HepG2 (cell line): ENCODE measurements around the gene DOCK4. TPM values are rescaled to one million over a fixed set of nuclear protein-coding genes. Genes with fewer than 3 reads are reported as not detected.

Experiments
- ATAC-seq: fragments of 200-7000 bp; cut with Tn5 transposase; 3 replicates; pipeline ENCODE4 v1.9.1; 2020; ENCODE audit warnings: mild to moderate bottlenecking, moderate library complexity
- BruUV-seq: library from RNA; stranded (reverse); fragments of 400-500 nt; replicated peaks from 2 replicates; lab custom pipeline; 2021; lab: Mats Ljungman, UMichigan
- CTCF ChIA-PET: fragments of 300-600 bp; formaldehyde crosslinking; extraction: SDS; loops from one replicate; lab custom pipeline; 2021; ENCODE audit warnings: low total read pairs, inconsistent platforms, low intra/inter-chr PET ratio; lab: Yijun Ruan, JAX
- POLR2A ChIA-PET: fragments of 350-600 bp; sonication (Branson Sonifier 250); formaldehyde crosslinking; loops from one replicate; lab custom pipeline; 2020; ENCODE audit warnings: antibody characterized with exemption, inconsistent platforms; lab: Yijun Ruan, JAX
- DNase-seq: peaks from one replicate; pipeline ENCODE4 v3.0.0-alpha.2; 2015; ENCODE audit warnings: low spot score
- FAIRE-seq: peaks from 3 replicates; lab custom pipeline; 2011; peaks lifted over from hg19 to GRCh38; lab: Jason Lieb, UNC
- H2AFZ ChIP-seq: one replicate; pipeline ENCODE4 v1.6.1; 2011; ENCODE audit warnings: low read length, inconsistent platforms
- H3K27ac ChIP-seq: fragments of 300-600 bp; 3 replicates; pipeline ENCODE4 v1.8.0; 2011; ENCODE audit warnings: mixed run types, mild to moderate bottlenecking, mixed read lengths, low read length, inconsistent platforms; ENCODE audit not compliant: insufficient read depth; ENCODE audit errors: extremely low read length
- H3K27me3 ChIP-seq, 2 experiments: fragments of 200-600 bp in 1 of 2; 2 replicates in 1 of 2; 3 replicates in 1 of 2; pipeline versions ENCODE4 v1.6.0 to v1.8.0; 2011; ENCODE audit warnings: low read length in 2 of 2, mild to moderate bottlenecking in 2 of 2, moderate library complexity in 2 of 2, inconsistent platforms in 1 of 2; ENCODE audit not compliant: insufficient read depth in 2 of 2, control insufficient read depth in 1 of 2
- H3K36me3 ChIP-seq, 2 experiments: fragments of 200-600 bp in 1 of 2; replicated peaks in 1 of 2; 2 replicates in 1 of 2; 3 replicates in 1 of 2; pipeline versions ENCODE4 v1.5.1 to v1.8.0; 2011; ENCODE audit warnings: low read length in 2 of 2, inconsistent platforms in 1 of 2; ENCODE audit not compliant: insufficient read depth in 2 of 2, control insufficient read depth in 1 of 2
- H3K4me1 ChIP-seq: 2 replicates; pipeline ENCODE4 v1.5.1; 2012; ENCODE audit warnings: low read length, inconsistent platforms; ENCODE audit not compliant: insufficient read depth
- H3K4me2 ChIP-seq: 2 replicates; pipeline ENCODE4 v1.6.0; 2011; ENCODE audit warnings: low read depth, low read length, inconsistent platforms
- H3K4me3 ChIP-seq, 3 experiments: fragments of 200-600 bp in 1 of 3; sonication (generic), shearing (Covaris generic) in 1 of 3; replicated peaks in 1 of 3; 2 replicates each; pipeline ENCODE4 v1.5.1; 2011 to 2016; ENCODE audit warnings: low read length in 3 of 3, inconsistent platforms in 2 of 3, low read depth in 2 of 3, mild to moderate bottlenecking in 2 of 3, control low read depth in 1 of 3, mixed read lengths in 1 of 3; ENCODE audit not compliant: insufficient read depth in 1 of 3
- H3K79me2 ChIP-seq: one replicate; pipeline ENCODE4 v1.6.1; 2011; ENCODE audit warnings: low read length, inconsistent platforms; ENCODE audit not compliant: insufficient read depth
- H3K9ac ChIP-seq: 2 replicates; pipeline ENCODE4 v1.6.0; 2011; ENCODE audit warnings: mild to moderate bottlenecking, low read depth, low read length, inconsistent platforms; ENCODE audit not compliant: insufficient read depth
- H3K9me3 ChIP-seq: 2 replicates; pipeline ENCODE4 v1.5.1; 2012; ENCODE audit warnings: mild to moderate bottlenecking, low read length
- H4K20me1 ChIP-seq: 2 replicates; pipeline ENCODE4 v1.6.0; 2011; ENCODE audit warnings: inconsistent platforms, mild to moderate bottlenecking, low read length, moderate library complexity; ENCODE audit not compliant: insufficient read depth
- ARID2 ChIP-seq: sonication (generic); formaldehyde crosslinking; IDR thresholded peaks from 2 replicates; pipeline ENCODE4 v1.8.1; 2022; ENCODE audit warnings: mild to moderate bottlenecking, missing genetic modification reagents, borderline replicate concordance
- ATF7 ChIP-seq, 2 experiments: fragments of 450-650 bp in 1 of 2; sonication (generic) in 1 of 2; formaldehyde crosslinking in 1 of 2; IDR thresholded peaks; 2 replicates each; pipeline versions ENCODE4 v1.4.0 to v1.6.1; 2016 to 2020; ENCODE audit warnings: antibody characterized with exemption in 1 of 2, mild to moderate bottlenecking in 1 of 2, missing genetic modification reagents in 1 of 2
- CEBPG ChIP-seq: IDR thresholded peaks from 2 replicates; pipeline ENCODE4 v1.6.1; 2016
- E2F2 ChIP-seq: sonication (generic); formaldehyde crosslinking; IDR thresholded peaks from 2 replicates; pipeline ENCODE4 v1.4.0; 2020; ENCODE audit warnings: missing genetic modification reagents, borderline replicate concordance
- FOXM1 ChIP-seq: sonication (generic); formaldehyde crosslinking; IDR thresholded peaks from 2 replicates; pipeline ENCODE4 v1.5.0; 2020; ENCODE audit warnings: missing genetic modification reagents
- MBNL3 ChIP-seq: fragments of 250-450 bp; sonication (Bioruptor Pico); conservative IDR thresholded peaks from 2 replicates; pipeline ENCODE4 v1.8.0; 2022; ENCODE audit warnings: mild to moderate bottlenecking, inconsistent platforms
- PRMT3 ChIP-seq: sonication (generic); formaldehyde crosslinking; IDR thresholded peaks from 2 replicates; pipeline ENCODE4 v1.8.1; 2022; ENCODE audit warnings: low read depth, mild to moderate bottlenecking, moderate library complexity, missing genetic modification reagents, borderline replicate concordance
- TEF ChIP-seq: sonication (generic); formaldehyde crosslinking; IDR thresholded peaks from 2 replicates; pipeline ENCODE4 v1.5.0; 2020; ENCODE audit warnings: missing genetic modification reagents
- ZNF564 ChIP-seq: sonication (generic); formaldehyde crosslinking; IDR thresholded peaks from 2 replicates; pipeline ENCODE4 v1.8.1; 2023; ENCODE audit warnings: mild to moderate bottlenecking, missing genetic modification reagents
- ZNF607 ChIP-seq: sonication (generic); formaldehyde crosslinking; IDR thresholded peaks from 2 replicates; pipeline ENCODE4 v1.5.1; 2020; ENCODE audit warnings: missing genetic modification reagents, mild to moderate bottlenecking, borderline replicate concordance
- WGBS: methylation state at CpG from one replicate; pipeline ENCODE4 v1.1.6; 2017; ENCODE audit warnings: low lambda C conversion rate; 5-methylcytosine and 5-hydroxymethylcytosine counted together
- in situ Hi-C: cut with HindIII; loops from 2 replicates; pipeline ENCODE4 v1.10.0; 2017; ENCODE audit warnings: low pct_unique_long_range_greater_than_20kb; ENCODE audit not compliant: extremely low pct_ligation_motif_present
- intact Hi-C: fragments of 100-400 bp; cut with micrococcal nuclease; formaldehyde crosslinking; loops from one replicate; pipeline ENCODE4 v1.10.0; 2022; ENCODE audit not compliant: unreplicated experiment
- polyA plus RNA-seq, 8 experiments: library from polyadenylated mRNA; depleted of rRNA in 3 of 8; stranded (reverse) in 7 of 8; unstranded in 1 of 8; fragments of >200 nt; fragmentation: Illumina TruSeq in 4 of 8; extraction: Trizol in 4 of 8; gene quantifications; 2 replicates each; pipeline versions ENCODE4 v1.2.1 to v1.2.3, GENCODE V29; 2011 to 2016; ENCODE audit warnings: low read depth in 4 of 8, missing spikeins in 1 of 8, mixed read lengths in 1 of 8; ENCODE audit not compliant: insufficient read depth in 1 of 8
- total RNA-seq, 5 experiments: library from RNA; depleted of rRNA; stranded (reverse); fragments of >200 nt; fragmentation: Illumina TruSeq; extraction: Trizol; gene quantifications; 2 replicates each; pipeline ENCODE4 v1.2.3, GENCODE V29; 2016; ENCODE audit warnings: low read depth in 1 of 5
- TF ChIP-seq, protein P1 (sequence below): sonication (generic); formaldehyde crosslinking; IDR thresholded peaks from 2 replicates; pipeline ENCODE4 v1.8.1; 2023; ENCODE audit warnings: mild to moderate bottlenecking, missing genetic modification reagents

DOCK4 gene
- total and polyA plus RNA-seq, 2 of the 13 experiments (the other 11 are each of a cell fraction or from before 2014, with no cell fraction given): 13.5 to 17.4 TPM

DNA sequence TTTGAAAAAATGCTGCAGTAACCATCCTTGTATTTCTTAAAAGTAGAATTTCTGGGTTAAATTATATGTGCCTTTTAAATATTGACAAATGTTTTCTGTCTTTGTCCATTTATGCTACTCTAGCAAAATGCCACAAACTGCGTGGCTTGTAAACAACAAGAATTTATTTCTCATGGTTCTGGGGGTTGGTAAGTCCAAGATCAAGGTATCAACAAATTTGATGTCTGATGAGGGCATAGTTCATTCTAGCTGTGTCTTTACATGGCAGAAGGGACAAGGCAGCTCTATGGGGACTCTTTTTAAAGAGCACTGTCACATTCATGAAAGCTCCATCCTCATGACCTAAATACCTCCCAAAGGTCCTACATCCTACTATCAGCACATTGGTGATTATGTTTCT lies 27.9 kb upstream of the DOCK4 start:
- ATAC-seq (no peak), FAIRE-seq (no peak), DNase-seq (no peak)
- H3K4me3 ChIP-seq: no peak overlapping the region
- peaks cover 29% of the 10 kb centered on the region for H3K79me2 ChIP-seq
- H3K4me1 ChIP-seq: peaks cover 59% of the 10 kb centered on the region
- in situ Hi-C loops: no loop called here
- peaks cover 3% of the 10 kb centered on the region; the same call in 1 of the 2 replicates for H4K20me1 ChIP-seq
- H3K9ac ChIP-seq: no peak overlapping the region
- POLR2A ChIA-PET: no interaction called here
- intact Hi-C loops: no loop called here
- H3K9me3 ChIP-seq: no peaks in the 10 kb centered on the region; the same call in 1 of the 2 replicates
- no peak overlapping the region for H2AFZ ChIP-seq
- H3K27me3 ChIP-seq: no peaks in the 10 kb centered on the region
- no peak overlapping the region for H3K27ac ChIP-seq
- H3K36me3 ChIP-seq: no peaks in the 10 kb centered on the region; a peak in 1 of 5 replicates
- peak; percentile 91; the same call in 1 of the 2 replicates for TF ChIP-seq ZNF564 (CRISPR knock-in tag)
- TF ChIP-seq FOXM1 (CRISPR knock-in tag): no peak
- TF ChIP-seq PRMT3: no peak
- TF ChIP-seq MBNL3 (CRISPR knock-in tag): no peak
- no peak for TF ChIP-seq E2F2 (CRISPR knock-in tag)
- TF ChIP-seq ATF7 (IDR thresholded peaks at IDR 0.05): no peak
- TF ChIP-seq ATF7 (CRISPR knock-in tag; IDR thresholded peaks at IDR 0.05): no peak
- no peak overlapping the region for H3K4me2 ChIP-seq
- CTCF ChIA-PET: no interaction called here
- BruUV-seq: no TSS peak
- 100% methylated on average over 1 of the region's 1 CpG for WGBS

DNA sequence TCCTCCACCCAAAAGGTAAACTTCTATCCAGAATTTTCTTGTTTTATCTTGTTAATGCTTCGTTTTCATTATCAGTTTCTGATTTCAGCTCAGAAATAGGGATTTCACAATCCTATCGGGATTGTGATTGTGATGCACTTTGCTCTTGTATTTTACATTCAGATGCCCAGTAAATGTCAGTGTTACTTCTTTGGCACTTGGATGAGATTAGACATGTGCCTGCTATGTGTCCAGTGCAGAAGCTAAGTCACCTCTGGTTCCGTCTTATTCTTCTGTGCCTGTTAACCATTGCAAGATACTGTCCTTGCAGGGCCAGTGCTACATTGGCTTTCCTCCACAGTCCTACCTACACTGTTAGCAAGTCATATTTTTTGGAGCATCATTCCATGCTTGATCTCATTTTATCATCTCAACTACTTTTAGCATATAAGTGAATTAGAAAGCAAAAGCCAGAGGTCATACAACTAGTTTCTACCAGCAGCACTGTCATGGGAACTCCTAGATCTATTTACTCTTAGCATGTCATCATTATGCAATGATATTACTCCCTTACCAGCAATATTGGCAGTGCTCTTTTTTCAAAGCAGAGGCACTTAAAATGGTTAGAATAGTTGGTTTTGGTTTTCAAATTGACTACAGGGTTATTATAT lies 27.0 kb upstream of the DOCK4 start:
- H3K9ac ChIP-seq: no peak overlapping the region
- TF ChIP-seq CEBPG (CRISPR knock-in tag): 0 out of 2 replicates have a peak, but pooled peaks have one; percentile 43
- TF ChIP-seq, protein P1, sequence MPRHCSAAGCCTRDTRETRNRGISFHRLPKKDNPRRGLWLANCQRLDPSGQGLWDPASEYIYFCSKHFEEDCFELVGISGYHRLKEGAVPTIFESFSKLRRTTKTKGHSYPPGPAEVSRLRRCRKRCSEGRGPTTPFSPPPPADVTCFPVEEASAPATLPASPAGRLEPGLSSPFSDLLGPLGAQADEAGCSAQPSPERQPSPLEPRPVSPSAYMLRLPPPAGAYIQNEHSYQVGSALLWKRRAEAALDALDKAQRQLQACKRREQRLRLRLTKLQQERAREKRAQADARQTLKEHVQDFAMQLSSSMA (CRISPR knock-in tag): no peak
- 0 out of 2 replicates have a peak, but pooled peaks have one; percentile 57 for TF ChIP-seq TEF (CRISPR knock-in tag)
- TF ChIP-seq ARID2 (CRISPR knock-in tag): no peak
- TF ChIP-seq ZNF607 (CRISPR knock-in tag): no peak

More for the DNA sequence above, 27.0 kb upstream of the DOCK4 start:
- Histone ChIP-seq H3K79me2 (peaks cover 31% of the 10 kb centered on the region), H4K20me1 (peaks cover 3% of the 10 kb centered on the region; the same call in 1 of the 2 replicates), H3K27ac (no peak overlapping the region), H2AFZ (no peak overlapping the region), H3K4me2 (no peak overlapping the region), H3K4me3 (no peak overlapping the region), H3K4me1 (peaks cover 62% of the 10 kb centered on the region), H3K9me3 (no peaks in the 10 kb centered on the region; the same call in 1 of the 2 replicates), H3K36me3 (no peaks in the 10 kb centered on the region; a peak in 1 of 5 replicates), H3K27me3 (no peaks in the 10 kb centered on the region)
- 86% methylated on average over 3 of the region's 3 CpGs for WGBS
- BruUV-seq: no TSS peak
- ChIA-PET POLR2A (no interaction called here), CTCF (no interaction called here)
- in situ Hi-C loops: no loop called here
- DNase-seq (peak; percentile 7), ATAC-seq (no peak), FAIRE-seq (no peak)
- intact Hi-C loops: no loop called here
